ENCODE measurements around the gene IGFBP4. TPM values are rescaled to one million over a fixed set of nuclear protein-coding genes. Genes with fewer than 3 reads are reported as not detected.

IGFBP4 gene
- total and polyA plus RNA-seq, 2 of the 4 experiments (the other 2 are of a cell fraction) = 308 to 1,187 TPM

GRCh38 chr17:40473573-40474365 lies 30.5 kb downstream of the IGFBP4 start:
- dilution Hi-C loops (cut with HindIII; ENCODE audit: low sequenced_read_pairs, unreplicated experiment) (no loop called here), in situ Hi-C loops (cut with MboI; ENCODE audit: low sequenced_read_pairs) (no loop called here), intact Hi-C loops (cut with micrococcal nuclease) (no loop called here)
- H4K8ac ChIP-seq (ENCODE audit: low read depth in 2 of 2, low read length in 2 of 2) = no peak overlapping the region; a peak in 2 of 4 replicates
- WGBS, 2 experiments (ENCODE audit: extremely low coverage in 2 of 2, insufficient read length in 1 of 2) = 71% methylated on average over 5 of the region's 16 CpGs; no CpG with 5 or more reads in 1 of the 2 experiments
- no peak overlapping the region for H3K23ac ChIP-seq (ENCODE audit: low read depth, low read length)
- no peak overlapping the region for H2BK5ac ChIP-seq (ENCODE audit: low read depth, low read length, poor library complexity, severe bottlenecking)
- H3K27me3 ChIP-seq (ENCODE audit: control insufficient read depth, insufficient read depth, low read length) = no peaks in the 10 kb centered on the region
- ChIA-PET CTCF (no interaction called here), POLR2A (ENCODE audit: unreplicated experiment) (no interaction called here)
- no peaks in the 10 kb centered on the region for H3K9me3 ChIP-seq (ENCODE audit: control insufficient read depth, insufficient read depth, low read length)
- BruUV-seq (replicated peaks) = no TSS peak
- H3K79me1 ChIP-seq (ENCODE audit: low read depth in 1 of 2, low read length in 2 of 2) = peaks cover 0 to 19% of the 10 kb centered on the region in 2 experiments; a peak in 2 of 4 replicates
- H4K91ac ChIP-seq (ENCODE audit: insufficient read depth, low read depth, low read length) = peak overlapping the region; percentile 62; the same call in 1 of the 2 replicates
- no peak overlapping the region for H3K56ac ChIP-seq (ENCODE audit: extremely low read depth, insufficient read depth, low read length)
- peak overlapping the region; percentile 25; the same call in 1 of the 3 replicates for H2BK15ac ChIP-seq (ENCODE audit: low read depth, low read length)
- H3K14ac ChIP-seq (replicated peaks; ENCODE audit: low read depth, low read length) = no peak overlapping the region; the same call in 1 of the 2 replicates
- H3K18ac ChIP-seq (ENCODE audit: low read depth, low read length) = no peak overlapping the region; the same call in 1 of the 2 replicates
- H2AFZ ChIP-seq (replicated peaks; ENCODE audit: low read length, poor library complexity) = no peak overlapping the region
- H2BK120ac ChIP-seq (ENCODE audit: low read depth, low read length) = peak overlapping the region; percentile 47; the same call in 1 of the 2 replicates
- DNase-seq (no peak), ATAC-seq (ENCODE audit: low read depth) (no peak)
- 0 out of 2 replicates have a peak, but pooled peaks have one; percentile 30 for TF ChIP-seq POLR2A (IDR thresholded peaks at IDR 0.05; ENCODE audit: low read depth, low read length)
- TF ChIP-seq SMC3 (IDR thresholded peaks at IDR 0.05; ENCODE audit: low read depth, low read length) = no peak
- H3K9me1 ChIP-seq (ENCODE audit: insufficient read depth, low read length) = peaks cover 20% of the 10 kb centered on the region
- H3K4ac ChIP-seq (ENCODE audit: low read depth, low read length) = peak overlapping the region; percentile 71
- H2AK9ac ChIP-seq (replicated peaks; ENCODE audit: low read depth, low read length, poor library complexity) = no peak overlapping the region
- H3K4me1 ChIP-seq (ENCODE audit: control insufficient read depth, insufficient read depth, low read length) = peaks cover 25% of the 10 kb centered on the region
- H2AK5ac ChIP-seq (ENCODE audit: low read depth, low read length) = peak overlapping the region; percentile 75
- no peak overlapping the region for H3K4me3 ChIP-seq (ENCODE audit: insufficient read depth, low read depth, low read length)
- no peaks in the 10 kb centered on the region for H4K20me1 ChIP-seq (ENCODE audit: insufficient read depth, low read length)
- peak overlapping the region; percentile 19; the same call in 1 of the 2 replicates for H3K27ac ChIP-seq (ENCODE audit: insufficient read depth, low read length)
- H3K4me2 ChIP-seq (ENCODE audit: low read depth, low read length) = no peak overlapping the region
- H3K36me3 ChIP-seq (ENCODE audit: control insufficient read depth, insufficient read depth, low read length) = no peaks in the 10 kb centered on the region
- H3K9ac ChIP-seq (ENCODE audit: low read depth, low read length) = no peak overlapping the region
- H2BK20ac ChIP-seq (ENCODE audit: low read depth, low read length) = peak overlapping the region; percentile 45; the same call in 1 of the 2 replicates
- 0 out of 2 replicates have a peak overlapping the region, but pooled peaks have one; percentile 32 for H4K5ac ChIP-seq (ENCODE audit: low read depth, low read length)
